GM12801 (cell line): ENCODE data around the gene SKIC8.

Experiments
- CTCF ChIP-seq: IDR thresholded peaks from one replicate; pipeline ENCODE4 v1.5.1; 2011; ENCODE audit warnings: control low read depth; ENCODE audit not compliant: insufficient read length; ENCODE audit errors: extremely low read depth

Gene SKIC8

GRCh38 chr15:78299101-78299930 lies at the start of gene SKIC8:
Gene SKIC8 (minus strand): TSS chr15:78299609. CDS start chr15:78295686, 3,923 bp downstream.
- TF ChIP-seq CTCF: no peak

GRCh38 chr15:78347586-78348543 lies 48.5 kb upstream of the SKIC8 start:
- no peak for TF ChIP-seq CTCF

- TF ChIP-seq CTCF: no peak
These were observed 46.2 kb upstream of the SKIC8 start for GRCh38 chr15:78345396-78346125.

- no peak for TF ChIP-seq CTCF
These were observed 44.1 kb upstream of the SKIC8 start for GRCh38 chr15:78343276-78344060.

- no peak for TF ChIP-seq CTCF
These were observed 42.6 kb upstream of the SKIC8 start for GRCh38 chr15:78342021-78342420.

- no peak for TF ChIP-seq CTCF
These were observed 41.9 kb upstream of the SKIC8 start for GRCh38 chr15:78341057-78341987.
